Ascending aorta (tissue), 2 donors: ENCODE data around the gene CPNE6. TPM values are rescaled to one million over a fixed set of nuclear protein-coding genes. Genes with fewer than 3 reads are reported as not detected.
A peak's percentile ranks its signal among the peaks of the same experiment; 100 is the strongest.

Source experiments
- DNase-seq, 2 donors: peaks; one replicate each; pipeline ENCODE4 v3.0.0-alpha.2; 2019; ENCODE audit warnings: low spot score in 2 of 2
- H3K27ac ChIP-seq, 2 donors: fragments of 200-600 bp; sonication (generic); one replicate each; pipeline ENCODE4 v1.5.1; 2016 to 2017; ENCODE audit warnings: mild to moderate bottlenecking in 1 of 2
- H3K27me3 ChIP-seq: fragments of 200-600 bp; sonication (generic); one replicate; pipeline ENCODE4 v1.5.1; 2017
- H3K36me3 ChIP-seq, 2 donors: fragments of 200-600 bp; sonication (generic); one replicate each; pipeline ENCODE4 v1.5.1; 2016
- H3K4me1 ChIP-seq, 2 donors: fragments of 200-600 bp; sonication (generic); one replicate each; pipeline ENCODE4 v1.5.1; 2016 to 2017; ENCODE audit warnings: mild to moderate bottlenecking in 1 of 2
- H3K4me3 ChIP-seq, 2 donors: fragments of 200-600 bp; sonication (generic); one replicate each; pipeline ENCODE4 v1.5.1; 2016 to 2017; ENCODE audit warnings: mild to moderate bottlenecking in 1 of 2
- H3K9me3 ChIP-seq, 2 donors: fragments of 200-600 bp; sonication (generic); one replicate each; pipeline ENCODE4 v1.5.1; 2016
- intact Hi-C: fragments of 100-400 bp; cut with DNase I; formaldehyde crosslinking; loops from one replicate; pipeline ENCODE4 v1.15.1; 2023
- total RNA-seq: library from RNA; depleted of rRNA; stranded (reverse); fragments of >200 nt; gene quantifications from one replicate; pipeline ENCODE4 v1.1.0, GENCODE V29; 2016
- TF ChIP-seq, protein P1 (sequence below), 3 experiments: fragments of 200-600 bp in 2 of 3; fragments of 450-650 bp in 1 of 3; sonication (generic) in 2 of 3; IDR thresholded peaks; one replicate each; pipeline ENCODE4 v1.5.1; 2016 to 2019; ENCODE audit warnings: antibody characterized with exemption in 3 of 3, mild to moderate bottlenecking in 1 of 3, moderate library complexity in 1 of 3

The CPNE6 gene
- total RNA-seq, 1 donor from 2014 or later, result not detected

- TF ChIP-seq, protein P1, sequence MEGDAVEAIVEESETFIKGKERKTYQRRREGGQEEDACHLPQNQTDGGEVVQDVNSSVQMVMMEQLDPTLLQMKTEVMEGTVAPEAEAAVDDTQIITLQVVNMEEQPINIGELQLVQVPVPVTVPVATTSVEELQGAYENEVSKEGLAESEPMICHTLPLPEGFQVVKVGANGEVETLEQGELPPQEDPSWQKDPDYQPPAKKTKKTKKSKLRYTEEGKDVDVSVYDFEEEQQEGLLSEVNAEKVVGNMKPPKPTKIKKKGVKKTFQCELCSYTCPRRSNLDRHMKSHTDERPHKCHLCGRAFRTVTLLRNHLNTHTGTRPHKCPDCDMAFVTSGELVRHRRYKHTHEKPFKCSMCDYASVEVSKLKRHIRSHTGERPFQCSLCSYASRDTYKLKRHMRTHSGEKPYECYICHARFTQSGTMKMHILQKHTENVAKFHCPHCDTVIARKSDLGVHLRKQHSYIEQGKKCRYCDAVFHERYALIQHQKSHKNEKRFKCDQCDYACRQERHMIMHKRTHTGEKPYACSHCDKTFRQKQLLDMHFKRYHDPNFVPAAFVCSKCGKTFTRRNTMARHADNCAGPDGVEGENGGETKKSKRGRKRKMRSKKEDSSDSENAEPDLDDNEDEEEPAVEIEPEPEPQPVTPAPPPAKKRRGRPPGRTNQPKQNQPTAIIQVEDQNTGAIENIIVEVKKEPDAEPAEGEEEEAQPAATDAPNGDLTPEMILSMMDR (IDR thresholded peaks at IDR 0.05), result no peak
- Histone ChIP-seq H3K27me3 (no peaks in the 10 kb centered on the region), H3K27ac (no peak overlapping the region), H3K36me3 (peaks cover 4 to 13% of the 10 kb centered on the region in 2 donors), H3K4me1 (peaks cover 0 to 4% of the 10 kb centered on the region in 2 donors), H3K9me3 (no peaks in the 10 kb centered on the region), H3K4me3 (no peak overlapping the region)
- intact Hi-C loops, result no loop called here
- DNase-seq, result no peak
These were observed 35.4 kb downstream of the CPNE6 start for GRCh38 chr14:24106672-24107271.

DNA sequence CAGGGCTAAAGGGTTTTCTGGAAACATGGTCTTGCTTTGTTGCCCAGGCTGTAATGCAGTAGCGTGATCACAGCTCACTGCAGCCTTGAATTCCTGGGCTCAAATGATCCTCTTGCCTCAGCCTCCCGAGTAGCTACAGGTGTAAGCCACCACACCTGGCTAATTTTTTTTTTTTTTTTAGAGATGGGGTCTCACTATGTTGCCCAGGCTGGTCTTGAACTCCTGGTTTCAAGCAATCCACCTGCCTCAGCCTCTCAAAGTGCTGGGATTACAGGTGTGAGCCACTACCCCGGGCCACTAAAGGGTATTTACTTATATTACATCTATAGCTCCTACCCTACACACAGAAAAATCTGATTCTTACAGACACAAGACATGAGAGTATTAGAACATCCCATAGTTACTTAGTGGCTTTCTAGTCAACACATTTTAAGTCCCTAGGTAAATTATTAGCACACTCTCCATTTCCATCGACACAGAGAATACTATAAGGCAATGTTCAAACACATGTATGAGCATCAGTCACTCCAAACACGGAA, 37.0 kb downstream of the CPNE6 start:
- H3K27ac ChIP-seq, result no peak overlapping the region

GRCh38 chr14:24110060-24110459, 38.7 kb downstream of the CPNE6 start:
- H3K36me3 ChIP-seq, result no peaks in the 10 kb centered on the region
- H3K27me3 ChIP-seq, result no peaks in the 10 kb centered on the region
- H3K9me3 ChIP-seq, result no peaks in the 10 kb centered on the region
- H3K4me3 ChIP-seq, result no peak overlapping the region
- DNase-seq, result no peak
- TF ChIP-seq, protein P1 (IDR thresholded peaks at IDR 0.05), result no peak
- intact Hi-C loops, result loop anchor here (10.0 kb wide), 2 partner anchors 255 to 635 kb away; partner anchors contain the start of gene NFATC4
- H3K4me1 ChIP-seq, result peaks cover 0 to 6% of the 10 kb centered on the region in 2 donors
- H3K27ac ChIP-seq, result no peak overlapping the region

More for the DNA sequence above, 37.0 kb downstream of the CPNE6 start:
- Histone ChIP-seq H3K9me3 (no peaks in the 10 kb centered on the region), H3K36me3 (peaks cover 4% of the 10 kb centered on the region in 2 donors), H3K4me3 (no peak overlapping the region), H3K4me1 (peaks cover 0 to 6% of the 10 kb centered on the region in 2 donors), H3K27me3 (no peaks in the 10 kb centered on the region)
- intact Hi-C loops, result loop anchor here (1.0 kb wide), 2 partner anchors 14 to 50 kb away; partner anchors contain the start of gene PCK2
- DNase-seq, result no peak
- TF ChIP-seq, protein P1 (IDR thresholded peaks at IDR 0.05), result no peak

GRCh38 chr14:24110523-24110922, 39.2 kb downstream of the CPNE6 start:
- peaks cover 2 to 8% of the 10 kb centered on the region in 2 donors for H3K4me1 ChIP-seq
- H3K36me3 ChIP-seq, result no peaks in the 10 kb centered on the region

DNA sequence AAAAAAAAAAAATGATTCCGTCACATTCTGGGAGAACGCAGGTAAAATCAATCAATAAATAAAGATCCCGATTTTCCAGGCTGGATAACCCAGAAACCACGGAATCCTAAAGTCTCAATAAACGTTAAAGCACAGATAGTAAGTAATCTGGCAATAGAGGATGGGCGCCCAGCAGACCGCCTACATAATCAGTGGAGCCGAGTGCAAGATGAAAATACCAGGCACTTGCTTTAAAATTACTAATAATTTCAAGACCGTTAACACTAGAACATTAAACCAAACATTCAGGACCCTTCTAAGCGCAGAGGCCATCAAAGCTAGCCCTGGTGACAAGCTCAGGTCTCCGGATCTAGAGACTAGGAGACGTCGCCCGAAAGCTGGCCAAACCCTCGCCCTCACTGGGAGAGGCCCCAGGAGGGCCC, 42.0 kb downstream of the CPNE6 start:
- Histone ChIP-seq H3K27ac (peak overlapping the region; percentile 98 to 100), H3K36me3 (peaks cover 13 to 15% of the 10 kb centered on the region in 2 donors), H3K9me3 (no peaks in the 10 kb centered on the region), H3K4me3 (peak overlapping the region; percentile 78 to 79), H3K4me1 (peaks cover 9 to 20% of the 10 kb centered on the region in 2 donors), H3K27me3 (no peaks in the 10 kb centered on the region)
- TF ChIP-seq, protein P1 (IDR thresholded peaks at IDR 0.05), result no peak
- intact Hi-C loops, result loop anchor here (10.0 kb wide), 2 partner anchors 251 to 639 kb away; partner anchors contain the start of gene NFATC4
- DNase-seq, result no peak

More at GRCh38 chr14:24110523-24110922, 39.2 kb downstream of the CPNE6 start:
- no peak for DNase-seq
- H3K9me3 ChIP-seq, result no peaks in the 10 kb centered on the region
- intact Hi-C loops, result loop anchor here (10.0 kb wide), 2 partner anchors 254 to 636 kb away; partner anchors contain the start of gene NFATC4
- no peak overlapping the region for H3K27ac ChIP-seq
- TF ChIP-seq, protein P1 (IDR thresholded peaks at IDR 0.05), result no peak
- H3K27me3 ChIP-seq, result no peaks in the 10 kb centered on the region
- H3K4me3 ChIP-seq, result no peak overlapping the region
